ENCODE data around the gene BCL2L12. TPM values are rescaled to one million over a fixed set of nuclear protein-coding genes. Genes with fewer than 3 reads are reported as not detected.

BCL2L12 gene
- total RNA-seq, 1 experiment from 2014 or later: 14.1 TPM

DNA sequence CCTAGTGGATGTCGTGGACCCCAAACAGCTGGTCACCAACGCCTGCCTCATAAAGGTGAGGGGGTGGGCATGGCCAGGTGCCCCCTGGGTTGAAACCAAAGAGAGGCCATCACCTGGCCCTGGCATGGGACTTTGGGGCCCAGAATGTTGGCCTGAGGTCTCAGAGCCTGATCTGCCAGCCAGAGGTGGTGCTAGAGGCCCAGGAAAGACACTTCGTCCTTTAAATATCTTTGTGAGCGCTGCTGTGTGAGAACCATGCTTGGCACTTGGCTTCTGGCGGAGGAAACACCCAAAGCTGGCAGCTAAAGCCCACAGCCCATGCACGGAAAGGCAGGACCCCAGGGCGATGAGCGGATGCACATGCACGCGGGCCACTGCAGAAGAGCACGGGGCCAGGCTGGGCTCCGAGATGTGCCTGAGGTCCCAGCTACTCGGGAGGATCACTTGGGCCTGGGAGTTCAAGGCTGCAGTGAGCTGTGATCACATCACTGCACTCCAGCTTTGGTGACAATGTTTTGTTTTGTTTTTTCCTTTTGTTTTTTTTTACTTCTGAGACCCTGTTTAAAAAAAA, 19.3 kb downstream of the BCL2L12 start:
- DNase-seq (ENCODE audit: low read depth): peak; percentile 22

DNA sequence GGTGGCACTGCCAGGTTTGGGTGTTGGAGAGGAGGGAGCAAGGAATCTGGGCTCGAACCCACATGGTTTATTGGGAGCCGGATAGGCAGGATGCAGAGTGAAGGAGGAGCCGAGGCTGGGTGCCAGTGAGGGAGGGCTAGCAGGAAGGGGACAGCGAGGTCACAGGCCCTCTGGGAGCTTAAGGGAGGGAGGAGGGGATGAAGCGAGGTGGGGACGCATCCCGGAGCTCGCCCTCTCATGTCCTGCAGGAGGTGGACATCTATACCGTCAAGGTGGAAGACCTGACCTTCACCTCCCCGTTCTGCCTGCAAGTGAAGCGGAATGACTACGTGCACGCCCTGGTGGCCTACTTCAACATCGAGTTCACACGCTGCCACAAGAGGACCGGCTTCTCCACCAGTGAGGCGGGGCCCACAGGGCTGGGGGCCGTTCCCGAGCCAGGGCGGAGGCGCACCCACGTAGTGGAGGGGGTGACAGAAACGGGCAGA, 20.2 kb downstream of the BCL2L12 start:
- no peak for DNase-seq (ENCODE audit: low read depth)

DNA sequence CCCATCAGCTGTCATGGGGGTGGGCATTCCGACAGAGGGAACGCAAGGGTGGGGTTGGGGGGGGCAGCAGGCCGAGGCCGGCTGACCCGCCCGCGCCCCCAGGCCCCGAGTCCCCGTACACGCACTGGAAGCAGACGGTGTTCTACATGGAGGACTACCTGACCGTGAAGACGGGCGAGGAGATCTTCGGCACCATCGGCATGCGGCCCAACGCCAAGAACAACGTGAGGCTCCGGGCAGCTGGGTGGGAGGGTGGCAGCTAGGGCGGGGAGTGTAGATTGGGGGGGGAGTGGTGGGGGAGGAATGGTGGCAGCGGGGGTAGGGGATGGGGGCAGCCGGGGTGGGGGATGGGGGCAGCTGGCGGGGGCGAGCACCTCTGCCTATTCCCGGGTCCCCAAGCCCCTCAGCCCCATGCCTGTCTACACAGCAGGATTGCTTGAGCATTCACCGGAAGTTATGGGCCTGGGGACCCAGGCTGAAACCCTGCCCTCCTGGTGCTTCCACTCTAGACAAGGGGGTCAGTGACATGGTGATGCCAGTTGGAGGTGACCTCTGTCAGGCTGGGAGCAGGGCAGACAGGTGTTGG, 20.9 kb downstream of the BCL2L12 start:
- no peak for DNase-seq (ENCODE audit: low read depth)

DNA sequence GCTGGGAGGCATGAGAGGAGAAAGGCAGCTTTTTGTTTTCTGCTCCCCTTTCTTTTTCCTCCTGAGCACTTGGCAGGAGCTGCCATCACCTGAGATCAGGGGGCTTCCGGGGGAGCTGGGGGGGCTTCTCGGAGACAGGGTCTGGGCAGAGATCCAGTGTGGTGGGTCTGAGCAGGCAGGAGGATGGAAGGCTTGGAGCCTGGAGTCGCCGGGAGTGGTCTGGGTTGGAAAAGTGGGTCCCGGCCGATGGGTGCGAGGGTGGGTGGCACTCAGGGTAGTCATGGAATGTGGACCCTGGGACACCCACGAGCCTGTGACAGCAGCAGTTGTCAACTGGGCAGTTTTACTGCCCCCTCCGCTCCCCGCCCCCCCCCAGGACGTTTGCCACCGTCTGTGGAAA, 21.4 kb downstream of the BCL2L12 start:
- no peak for DNase-seq (ENCODE audit: low read depth)

DNA sequence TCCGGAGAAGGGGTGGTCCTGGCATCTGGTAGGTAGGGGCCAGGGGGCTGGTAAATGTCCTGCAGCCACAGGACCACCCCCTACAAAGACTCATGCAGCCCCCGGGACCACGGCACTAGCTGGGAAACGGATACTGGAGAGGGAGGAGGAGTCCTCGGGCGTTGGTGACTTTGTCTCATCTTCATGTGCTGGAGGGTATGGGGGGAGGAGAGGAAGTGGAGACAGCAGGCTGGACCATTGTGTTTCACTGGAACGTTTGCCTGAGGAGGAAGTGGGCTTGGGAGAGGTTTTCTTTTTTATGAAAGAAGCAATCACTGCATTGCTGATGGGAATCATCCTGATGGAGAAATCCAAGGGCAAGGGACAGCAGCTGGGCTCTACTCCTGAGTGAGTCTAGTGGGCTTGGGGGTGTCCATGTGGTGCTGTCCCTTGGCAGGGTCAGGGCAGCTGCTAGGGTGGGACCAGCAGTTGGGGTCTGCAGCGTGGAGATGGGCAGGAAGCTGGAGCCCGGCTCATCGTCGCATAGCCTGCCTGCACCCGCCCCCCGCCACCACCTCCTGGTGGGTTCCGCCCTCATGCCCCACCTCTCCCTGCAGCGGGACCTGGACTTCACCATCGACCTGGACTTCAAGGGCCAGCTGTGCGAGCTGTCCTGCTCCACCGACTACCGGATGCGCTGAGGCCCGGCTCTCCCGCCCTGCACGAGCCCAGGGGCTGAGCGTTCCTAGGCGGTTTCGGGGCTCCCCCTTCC, 22.0 kb downstream of the BCL2L12 start:
- peak; percentile 55 for DNase-seq (ENCODE audit: low read depth)

DNA sequence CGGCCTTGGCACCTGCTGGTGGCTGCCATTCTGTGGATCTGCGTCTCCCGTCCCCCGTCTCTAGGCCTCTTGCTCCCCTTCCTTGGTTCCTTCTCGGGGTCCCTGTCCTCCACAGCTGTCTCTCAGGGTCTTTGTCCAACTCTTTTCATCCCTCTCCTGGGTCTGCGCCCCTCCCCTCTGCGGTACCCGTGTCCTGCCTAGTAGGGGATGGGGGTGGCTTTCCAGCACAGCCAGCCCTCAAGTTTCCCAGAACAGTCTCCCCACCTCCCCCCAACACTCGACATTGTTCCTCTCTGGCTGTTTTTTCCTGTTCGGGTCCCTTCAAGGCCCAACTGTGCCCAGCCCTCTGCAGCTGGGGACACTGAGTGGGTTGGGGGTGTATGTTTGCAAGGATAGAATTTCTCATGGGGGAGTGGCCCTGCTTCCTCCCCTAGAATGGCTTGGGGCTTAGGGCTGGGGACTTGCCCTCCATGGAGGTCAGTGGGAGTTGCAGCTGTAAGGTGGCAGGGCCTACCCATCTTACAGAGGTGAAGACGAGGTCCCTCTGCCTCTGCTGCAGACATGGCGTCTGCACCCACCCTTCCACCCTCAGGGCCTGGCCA, 22.9 kb downstream of the BCL2L12 start:
- no peak for DNase-seq (ENCODE audit: low read depth)

DNA sequence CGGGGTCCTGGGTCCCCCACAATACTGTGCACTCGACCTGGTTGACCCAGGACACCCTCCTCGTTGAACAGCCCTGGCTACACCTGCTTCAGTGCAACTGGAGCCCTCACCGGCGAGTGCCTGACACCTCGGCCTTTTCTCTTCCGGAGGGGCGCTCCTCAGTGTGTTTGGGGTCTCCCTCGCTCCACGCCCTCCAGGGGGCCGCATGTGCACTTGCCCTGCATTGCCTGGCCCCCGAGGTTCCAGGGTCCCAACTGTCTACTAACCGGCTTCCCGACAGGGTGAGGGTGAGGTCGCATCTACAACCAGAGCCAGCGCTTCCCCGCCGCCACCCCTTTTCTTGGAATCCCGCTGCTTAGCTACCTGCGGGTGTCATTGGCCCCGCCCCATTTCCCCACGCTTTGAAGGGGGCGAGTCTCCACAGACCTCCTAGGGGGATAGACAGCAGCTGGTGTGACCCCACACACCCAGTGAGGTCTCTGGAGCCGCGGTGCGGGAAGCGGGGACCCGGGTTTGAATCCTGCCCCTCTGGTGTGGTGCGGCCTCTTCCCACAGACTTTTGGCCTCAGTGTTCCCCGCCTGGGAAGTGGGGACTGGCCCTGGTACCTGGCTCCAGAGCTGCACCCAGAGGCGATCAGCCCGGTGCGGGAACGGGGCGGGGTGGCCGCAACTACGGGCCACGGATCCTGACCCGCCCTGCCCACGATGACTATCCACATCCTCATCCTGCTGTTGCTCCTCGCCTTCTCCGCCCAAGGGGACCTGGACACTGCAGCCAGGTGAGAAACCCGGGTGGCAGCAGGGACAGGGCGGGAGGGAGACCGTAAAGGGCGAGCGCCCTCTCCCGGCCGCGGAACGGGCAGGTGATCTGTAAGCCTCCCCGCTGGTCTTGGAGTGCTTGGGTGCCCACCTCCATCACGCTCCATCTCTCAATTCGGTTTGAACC, 23.7 kb downstream of the BCL2L12 start, which contains the start of gene ADM5:
TSS of gene ADM5 (plus strand) at position 462 of the 946 bp plus-strand sequence. CDS start at position 706, 244 bp downstream.
- DNase-seq (ENCODE audit: low read depth): peak; percentile 31

DNA sequence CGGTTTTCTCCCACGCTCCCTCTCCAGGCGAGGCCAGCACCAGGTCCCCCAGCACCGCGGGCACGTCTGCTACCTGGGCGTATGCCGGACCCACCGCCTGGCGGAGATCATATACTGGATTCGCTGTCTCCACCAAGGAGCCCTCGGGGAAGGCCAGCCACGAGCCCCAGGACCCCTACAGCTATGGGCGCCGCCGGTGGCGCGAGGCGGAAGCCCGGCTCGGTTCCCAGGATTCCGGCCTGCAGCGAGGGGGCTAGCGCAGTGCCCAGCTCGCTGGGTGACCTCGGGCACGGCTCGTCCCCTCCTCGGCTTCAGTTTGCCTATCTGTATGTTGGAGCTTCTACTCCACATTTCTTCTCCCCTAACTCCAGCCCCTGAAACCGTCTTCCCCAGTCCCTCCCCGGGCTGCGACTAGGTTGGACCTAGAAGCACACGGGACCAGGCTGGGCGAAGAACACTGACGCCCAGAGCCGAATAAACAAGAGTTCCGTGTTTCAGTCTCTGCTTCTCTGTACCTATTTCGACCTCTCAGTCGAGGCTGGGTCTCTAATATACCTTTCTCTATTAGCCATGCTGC, 24.4 kb downstream of the BCL2L12 start:
- DNase-seq (ENCODE audit: low read depth): no peak

DNA sequence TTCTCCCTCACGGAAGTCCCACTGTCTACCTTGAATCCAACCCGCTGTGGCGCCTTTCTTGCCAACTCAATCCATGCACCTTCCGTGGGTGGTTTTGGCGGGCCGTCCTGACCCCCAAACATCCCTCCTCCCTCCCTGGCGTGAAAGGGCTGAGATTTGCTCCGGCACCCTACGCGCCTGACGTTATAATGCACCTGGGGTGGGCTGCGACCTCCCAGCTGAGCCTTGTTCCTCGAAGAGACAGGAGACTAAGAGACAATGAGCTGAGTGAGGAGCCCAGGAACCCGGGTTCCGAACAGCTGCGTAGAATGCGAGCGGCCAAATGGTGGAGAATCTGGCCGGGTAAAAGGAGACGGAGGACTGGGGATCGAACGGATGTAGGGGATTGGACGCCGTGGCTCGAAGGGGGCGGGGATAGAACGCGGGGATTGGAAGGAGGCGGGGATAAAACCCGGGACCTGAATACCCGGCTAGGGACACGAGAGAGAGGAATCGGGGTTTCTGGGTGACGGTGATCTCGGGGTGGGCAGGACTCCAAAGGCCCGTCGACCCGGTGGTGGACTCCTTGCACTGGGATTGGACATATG, 25.0 kb downstream of the BCL2L12 start, which contains the start of gene CPT1C:
TSS of gene CPT1C (plus strand) at position 461 of the 587 bp plus-strand sequence. CDS start 1,137 bp downstream, outside the sequence.
- DNase-seq (ENCODE audit: low read depth): peak; percentile 91

DNA sequence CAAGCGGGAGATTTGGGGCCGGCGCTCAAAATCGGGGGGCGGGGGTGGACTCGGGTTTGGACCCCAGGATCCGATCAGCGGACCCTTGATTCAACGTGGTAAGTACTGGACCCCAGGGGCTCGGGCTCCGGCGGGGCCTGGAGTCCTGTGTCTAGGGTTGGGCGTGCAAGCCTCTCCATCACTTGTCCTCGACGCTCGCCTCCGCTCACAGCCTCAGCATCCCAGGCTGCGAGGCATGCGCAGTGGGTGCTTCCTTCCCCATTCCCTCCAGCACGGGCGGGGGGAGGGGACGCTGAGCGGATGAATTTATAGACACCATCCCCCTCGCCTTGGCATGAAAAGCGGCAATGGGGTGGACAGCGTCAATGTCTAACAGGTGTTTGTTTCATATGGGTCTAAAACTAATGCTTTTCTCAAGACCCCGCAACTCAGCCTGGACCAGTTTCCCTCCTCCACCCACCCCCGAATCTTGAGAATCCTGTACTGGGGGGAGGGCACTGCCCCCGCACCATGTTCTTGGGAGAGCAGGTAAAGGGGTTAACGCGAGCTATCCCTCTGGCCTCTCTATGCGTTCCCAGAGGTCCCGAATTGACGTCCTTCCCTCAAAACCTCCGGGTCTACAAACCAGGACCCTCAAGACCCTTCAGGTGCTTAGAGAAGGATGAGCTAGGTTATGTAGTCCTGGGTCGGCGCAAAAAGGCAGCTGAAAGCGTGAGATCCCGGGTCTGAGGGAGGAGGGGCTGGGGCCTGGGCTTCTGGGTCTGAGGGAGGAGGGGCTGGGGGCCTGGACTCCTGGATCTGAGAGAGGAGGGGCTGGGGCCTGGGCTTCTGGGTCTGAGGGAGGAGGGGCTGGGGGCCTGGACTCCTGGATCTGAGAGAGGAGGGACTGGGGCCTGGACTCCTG, 25.8 kb downstream of the BCL2L12 start:
- peak; percentile 79 for DNase-seq (ENCODE audit: low read depth)

DNA sequence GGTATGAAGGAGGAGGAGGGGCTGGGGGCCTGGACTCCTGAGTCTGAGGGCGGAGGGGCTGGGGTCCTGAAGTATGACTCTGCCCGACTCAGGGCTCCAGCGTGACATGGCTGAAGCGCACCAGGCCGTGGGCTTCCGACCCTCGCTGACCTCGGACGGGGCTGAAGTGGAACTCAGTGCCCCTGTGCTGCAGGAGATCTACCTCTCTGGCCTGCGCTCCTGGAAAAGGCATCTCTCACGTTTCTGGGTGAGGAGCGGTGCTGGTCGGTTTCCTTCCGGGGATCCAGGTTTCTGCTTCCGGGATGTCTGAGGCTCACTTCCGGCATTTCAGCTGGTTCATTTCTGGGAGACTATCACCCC, 26.4 kb downstream of the BCL2L12 start:
- DNase-seq (ENCODE audit: low read depth): no peak

DNA sequence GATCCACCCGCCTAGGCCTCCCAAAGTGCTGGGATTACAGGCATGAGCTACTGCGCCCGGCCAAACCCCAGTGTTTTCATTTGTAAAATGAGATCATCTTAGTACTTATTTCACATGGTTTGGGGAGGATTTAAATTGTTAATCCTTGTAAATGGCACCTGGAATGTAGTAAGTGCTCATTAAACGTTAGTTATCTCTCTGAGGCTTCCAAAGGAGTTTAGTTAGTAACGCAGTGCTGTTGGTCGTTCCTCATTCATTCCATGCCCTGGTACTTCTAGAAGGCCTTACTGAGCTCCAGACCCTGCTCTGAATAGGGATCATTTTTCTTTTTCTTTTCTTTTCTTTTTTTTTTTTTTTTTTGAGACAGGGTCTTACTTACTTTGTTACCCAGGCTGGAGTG, 30.4 kb downstream of the BCL2L12 start:
- DNase-seq (ENCODE audit: low read depth): no peak

DNA sequence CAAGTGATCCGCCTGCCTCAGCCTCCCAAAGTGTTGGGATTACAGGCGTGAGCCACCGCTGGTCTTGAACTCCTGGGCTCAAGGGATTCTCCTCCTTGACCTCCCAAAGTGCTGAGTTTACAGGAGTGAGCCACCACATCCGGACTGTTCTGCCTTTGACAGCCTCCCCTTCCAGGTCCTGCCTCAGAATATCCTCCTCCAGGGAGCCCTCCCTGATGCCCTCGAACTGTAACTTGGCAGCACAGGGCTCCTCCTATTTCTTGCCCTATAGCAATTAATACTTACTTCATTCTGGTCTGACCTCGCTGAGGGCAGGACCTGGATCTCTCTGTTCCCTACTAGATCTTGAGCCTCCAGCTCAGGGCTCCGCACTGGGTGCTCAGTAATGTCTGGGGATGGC, 31.1 kb downstream of the BCL2L12 start:
- DNase-seq (ENCODE audit: low read depth): no peak

DNA sequence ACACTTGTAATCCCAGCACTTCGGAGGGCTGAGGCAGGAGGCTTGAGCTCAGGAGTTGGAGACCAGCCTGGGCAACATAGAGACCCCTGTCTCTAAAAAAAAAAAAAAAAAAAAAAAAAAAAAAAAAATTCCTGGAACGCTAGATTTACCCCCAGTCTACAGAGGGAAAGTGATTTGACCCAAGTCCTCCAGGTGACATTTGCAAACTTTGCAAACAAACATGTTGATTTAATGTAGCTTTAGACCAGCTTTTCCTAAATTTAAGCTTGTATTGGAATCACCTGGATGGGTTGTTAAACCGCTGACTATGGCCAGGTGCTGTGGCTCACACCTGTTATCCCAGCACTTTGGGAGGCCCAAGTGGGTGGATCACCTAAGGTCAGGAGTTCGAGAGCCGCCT, 33.6 kb downstream of the BCL2L12 start:
- DNase-seq (ENCODE audit: low read depth): no peak

DNA sequence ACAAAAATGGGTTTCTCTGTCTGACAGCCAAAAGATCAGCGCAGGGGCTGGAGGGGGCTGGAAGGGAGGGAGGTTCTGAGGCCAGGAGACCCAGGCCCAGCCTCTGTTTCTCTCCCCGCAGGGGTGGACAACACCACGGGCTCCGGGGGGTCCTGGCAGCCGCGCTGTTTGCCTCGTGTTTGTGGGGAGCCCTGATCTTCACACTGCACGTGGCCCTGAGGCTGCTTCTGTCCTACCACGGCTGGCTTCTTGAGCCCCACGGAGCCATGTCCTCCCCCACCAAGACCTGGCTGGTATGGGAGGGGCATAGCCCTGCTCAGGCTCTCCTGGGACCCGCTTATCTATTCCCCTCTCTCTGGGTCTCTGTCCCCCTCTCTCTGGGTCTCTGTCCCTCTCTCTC, 34.8 kb downstream of the BCL2L12 start:
- DNase-seq (ENCODE audit: low read depth): no peak

DNA sequence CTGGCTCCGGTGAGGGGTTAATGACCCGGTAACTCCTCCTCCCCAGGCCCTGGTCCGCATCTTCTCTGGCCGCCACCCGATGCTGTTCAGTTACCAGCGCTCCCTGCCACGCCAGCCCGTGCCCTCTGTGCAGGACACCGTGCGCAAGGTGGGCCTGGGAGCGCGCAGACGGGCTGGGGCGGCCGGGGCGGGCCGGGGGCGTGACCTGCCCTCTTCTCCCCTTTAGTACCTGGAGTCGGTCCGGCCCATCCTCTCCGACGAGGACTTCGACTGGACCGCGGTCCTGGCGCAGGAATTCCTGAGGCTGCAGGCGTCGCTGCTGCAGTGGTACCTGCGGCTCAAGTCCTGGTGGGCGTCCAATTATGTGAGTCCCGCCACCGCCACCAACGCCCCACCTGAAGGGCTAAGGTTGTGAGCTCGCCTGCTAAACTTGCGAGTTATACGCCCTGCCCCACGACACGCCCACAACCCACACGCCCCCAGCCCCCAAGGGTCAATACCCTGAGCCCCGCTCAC, 35.6 kb downstream of the BCL2L12 start:
- no peak for DNase-seq (ENCODE audit: low read depth)

DNA sequence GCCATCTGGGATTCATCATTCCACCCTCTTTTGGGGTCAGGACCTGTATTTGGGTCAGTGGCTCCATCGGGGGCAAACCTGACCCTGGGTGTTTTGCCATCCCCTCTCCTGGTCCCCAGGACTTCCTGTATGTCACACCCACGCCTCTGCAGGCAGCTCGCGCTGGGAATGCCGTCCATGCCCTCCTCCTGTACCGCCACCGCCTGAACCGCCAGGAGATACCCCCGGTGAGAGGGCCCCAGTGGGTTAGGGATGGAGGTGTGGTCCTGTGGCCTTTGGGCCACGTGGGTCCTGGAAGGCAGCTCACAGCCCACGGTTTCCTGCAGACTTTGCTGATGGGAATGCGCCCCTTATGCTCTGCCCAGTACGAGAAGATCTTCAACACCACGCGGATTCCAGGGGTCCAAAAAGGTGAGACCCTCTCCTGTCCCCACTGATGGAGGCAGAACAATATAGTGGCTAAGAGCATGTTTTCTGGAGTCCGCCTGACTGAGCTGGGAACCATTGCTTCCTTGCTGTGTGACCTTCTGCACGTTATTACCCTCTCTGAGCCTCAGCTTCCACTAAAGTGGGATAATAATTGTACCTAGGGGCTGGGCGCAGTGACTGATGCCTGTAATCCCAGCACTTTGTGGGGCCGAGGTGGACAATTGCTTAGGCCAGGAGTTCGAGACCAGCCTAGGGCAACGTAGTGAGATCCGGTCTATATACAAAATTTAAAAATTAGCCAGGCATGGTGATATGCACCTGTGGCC, 39.3 kb downstream of the BCL2L12 start:
- DNase-seq (ENCODE audit: low read depth): no peak

DNA sequence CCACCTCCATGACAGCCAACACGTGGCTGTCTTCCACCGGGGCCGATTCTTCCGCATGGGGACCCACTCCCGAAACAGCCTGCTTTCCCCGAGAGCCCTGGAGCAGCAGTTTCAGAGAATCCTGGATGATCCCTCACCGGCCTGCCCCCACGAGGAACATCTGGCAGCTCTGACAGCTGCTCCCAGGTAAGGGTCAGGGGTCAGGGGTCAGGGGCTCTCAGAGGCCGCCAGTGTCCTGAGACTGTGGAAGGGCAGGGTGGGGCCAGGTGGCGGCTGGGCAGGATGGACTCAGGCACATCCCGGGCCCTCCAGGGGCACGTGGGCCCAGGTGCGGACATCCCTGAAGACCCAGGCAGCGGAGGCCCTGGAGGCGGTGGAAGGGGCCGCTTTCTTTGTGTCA, 40.2 kb downstream of the BCL2L12 start:
- no peak for DNase-seq (ENCODE audit: low read depth)

Measured in M059J (cell line).